Keratinocyte (primary cell): ENCODE results near the gene CUX1. TPM values are rescaled to one million over a fixed set of nuclear protein-coding genes. Genes with fewer than 3 reads are reported as not detected.

Source experiments
- DNase-seq: peaks from one replicate; pipeline ENCODE4 v3.0.0-alpha.2; 2011; ENCODE audit warnings: low read depth, missing footprints, low spot score
- FAIRE-seq: peaks from 2 replicates; lab custom pipeline; 2011; peaks lifted over from hg19 to GRCh38; lab: Jason Lieb, UNC
- H2AFZ ChIP-seq: 2 replicates; pipeline ENCODE4 v1.6.0; 2012; ENCODE audit warnings: low read length, control low read depth, inconsistent platforms; ENCODE audit not compliant: control insufficient read depth
- H3K27ac ChIP-seq: 2 replicates; pipeline ENCODE4 v1.5.1; 2011; ENCODE audit warnings: low read length; ENCODE audit not compliant: control insufficient read depth, insufficient read depth
- H3K27me3 ChIP-seq: 3 replicates; pipeline ENCODE4 v1.6.0; 2011; ENCODE audit warnings: low read length; ENCODE audit not compliant: control insufficient read depth, insufficient read depth; ENCODE audit errors: extremely low read depth
- H3K36me3 ChIP-seq, 2 experiments: 2 replicates in 1 of 2; 3 replicates in 1 of 2; pipeline ENCODE4 v1.5.1; 2011; ENCODE audit warnings: low read length in 2 of 2, mild to moderate bottlenecking in 1 of 2; ENCODE audit not compliant: control insufficient read depth in 2 of 2, insufficient read depth in 2 of 2; ENCODE audit errors: extremely low read depth in 1 of 2
- H3K4me1 ChIP-seq: 3 replicates; pipeline ENCODE4 v1.5.1; 2011; ENCODE audit warnings: low read length; ENCODE audit not compliant: control insufficient read depth, insufficient read depth; ENCODE audit errors: extremely low read depth
- H3K4me2 ChIP-seq: 3 replicates; pipeline ENCODE4 v1.6.0; 2011; ENCODE audit warnings: low read depth, low read length; ENCODE audit not compliant: control insufficient read depth, insufficient read depth; ENCODE audit errors: extremely low read depth
- H3K4me3 ChIP-seq, 3 experiments: fragments of 200-600 bp in 1 of 3; sonication (generic) in 1 of 3; 2 replicates in 2 of 3; 3 replicates in 1 of 3; pipeline ENCODE4 v1.5.1; 2011 to 2016; ENCODE audit warnings: low read length in 3 of 3, mild to moderate bottlenecking in 3 of 3, control low read depth in 2 of 3, inconsistent platforms in 1 of 3, low read depth in 1 of 3, mixed read lengths in 1 of 3, mixed run types in 1 of 3, moderate library complexity in 1 of 3; ENCODE audit not compliant: control insufficient read depth in 2 of 3, insufficient read depth in 2 of 3; ENCODE audit errors: extremely low read depth in 1 of 3
- H3K79me2 ChIP-seq: 2 replicates; pipeline ENCODE4 v1.6.0; 2012; ENCODE audit warnings: low read length; ENCODE audit not compliant: control insufficient read depth, insufficient read depth
- H3K9ac ChIP-seq: 3 replicates; pipeline ENCODE4 v1.6.0; 2011; ENCODE audit warnings: low read length; ENCODE audit not compliant: control insufficient read depth, insufficient read depth; ENCODE audit errors: extremely low read depth
- H3K9me1 ChIP-seq: 3 replicates; pipeline ENCODE4 v1.6.0; 2011; ENCODE audit warnings: low read length; ENCODE audit not compliant: control insufficient read depth, insufficient read depth; ENCODE audit errors: extremely low read depth
- H3K9me3 ChIP-seq: 2 replicates; pipeline ENCODE4 v1.5.1; 2012; ENCODE audit warnings: low read depth, low read length; ENCODE audit not compliant: control insufficient read depth
- H4K20me1 ChIP-seq: 3 replicates; pipeline ENCODE4 v1.6.0; 2011; ENCODE audit warnings: low read length; ENCODE audit not compliant: control insufficient read depth, insufficient read depth; ENCODE audit errors: extremely low read depth
- CTCF ChIP-seq, 3 experiments: IDR thresholded peaks in 1 of 3; conservative IDR thresholded peaks in 1 of 3; optimal IDR thresholded peaks in 1 of 3; 2 replicates in 2 of 3; 3 replicates in 1 of 3; pipeline versions ENCODE3 to v1.5.1; 2011; ENCODE audit warnings: low read length in 3 of 3, mild to moderate bottlenecking in 3 of 3, moderate library complexity in 2 of 3, control low read depth in 1 of 3, inconsistent platforms in 1 of 3; ENCODE audit not compliant: insufficient read depth in 2 of 3; ENCODE audit errors: extremely low read depth in 1 of 3
- EZH2 ChIP-seq: IDR thresholded peaks from one replicate; pipeline ENCODE4 v1.6.1; 2012; ENCODE audit warnings: inconsistent platforms, mild to moderate bottlenecking, low read length, moderate library complexity
- dilution Hi-C: fragments of 300-500 bp; cut with MboI; formaldehyde crosslinking; loops from one replicate; pipeline ENCODE4 v1.7.0; 2020; ENCODE audit warnings: low sequenced_read_pairs; ENCODE audit not compliant: extremely low pct_ligation_motif_present
- polyA plus RNA-seq, 5 experiments: library from polyadenylated mRNA; depleted of rRNA in 3 of 5; stranded (reverse) in 3 of 5; stranded (forward) in 1 of 5; unstranded in 1 of 5; fragments of >200 nt; gene quantifications; 1 replicate in 1 of 5; 2 replicates in 3 of 5; 3 replicates in 1 of 5; pipeline versions ENCODE4 v1.2.1 to v1.2.3, GENCODE V29; 2011 to 2012; ENCODE audit warnings: missing spikeins in 2 of 5, low read depth in 1 of 5, low replicate concordance in 1 of 5

The CUX1 gene
- polyA plus RNA-seq, 1 donor (not counting 4 experiments of a cell fraction or from before 2014, with no cell fraction given): 18.3 TPM

GRCh38 chr7:102277901-102278300 is 460.5 kb downstream of the CUX1 start:
- DNase-seq (no peak), FAIRE-seq (no peak)
- Histone ChIP-seq H3K4me3 (no peak overlapping the region), H3K27me3 (no peaks in the 10 kb centered on the region), H3K9me3 (no peaks in the 10 kb centered on the region), H3K4me1 (no peaks in the 10 kb centered on the region), H3K36me3 (no peaks in the 10 kb centered on the region), H3K79me2 (no peaks in the 10 kb centered on the region), H3K9ac (no peak overlapping the region), H3K4me2 (no peak overlapping the region), H3K27ac (no peak overlapping the region), H3K9me1 (no peaks in the 10 kb centered on the region), H4K20me1 (no peaks in the 10 kb centered on the region), H2AFZ (no peak overlapping the region)
- TF ChIP-seq EZH2 (no peak), CTCF (optimal IDR thresholded peaks at IDR 0.05 in 1 of 3, IDR thresholded peaks at IDR 0.05 in 1 of 3, conservative IDR thresholded peaks at IDR 0.05 in 1 of 3; ENCODE audit: extremely low read depth in 1 of 3, insufficient read depth in 2 of 3, low read length in 3 of 3) (no peak)
- dilution Hi-C loops: no loop called here

DNA sequence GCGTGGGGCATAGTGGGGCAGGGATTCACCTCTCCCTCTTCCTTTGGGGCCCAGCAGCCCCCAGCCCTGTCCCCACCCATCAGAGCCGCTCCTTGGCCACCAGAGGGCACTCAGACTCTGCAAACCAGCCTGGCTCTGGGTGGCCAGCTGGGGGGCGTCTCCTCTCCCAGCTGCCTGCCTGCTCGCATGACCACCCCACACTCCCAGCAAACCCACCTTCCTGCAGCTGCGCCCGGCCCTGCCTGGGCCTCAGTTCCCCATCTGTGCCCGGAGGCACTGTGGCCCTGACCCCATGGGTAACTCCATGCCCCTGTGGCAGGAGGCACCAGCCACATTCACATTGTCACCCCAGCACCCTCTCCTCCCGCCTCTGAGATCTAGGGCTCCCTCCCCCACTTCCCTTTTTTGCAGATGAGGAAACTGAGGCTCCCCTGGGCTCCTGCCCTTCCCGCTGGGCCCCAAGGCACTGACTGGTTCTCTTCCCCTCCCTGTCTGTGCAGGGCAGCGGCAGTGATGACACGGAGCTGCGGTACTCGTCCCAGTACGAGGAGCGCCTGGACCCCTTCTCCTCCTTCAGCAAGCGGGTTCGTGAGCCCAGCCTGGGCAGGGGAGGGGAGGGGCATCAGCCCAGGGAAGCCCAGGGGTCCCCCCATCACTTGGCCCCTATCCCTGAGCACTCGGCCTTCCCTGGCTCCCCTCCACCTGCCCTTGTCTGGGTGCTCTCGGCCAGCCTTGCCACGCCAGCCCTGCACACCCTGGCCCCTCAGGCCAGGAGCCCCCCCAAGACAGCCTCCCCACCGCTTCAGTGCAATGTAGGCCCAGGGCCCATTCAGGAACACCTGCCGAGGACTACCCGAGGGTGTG is 462.3 kb downstream of the CUX1 start:
- no peaks in the 10 kb centered on the region for H3K9me1 ChIP-seq
- no peak overlapping the region for H2AFZ ChIP-seq
- no peak overlapping the region for H3K27ac ChIP-seq
- H3K27me3 ChIP-seq: peaks cover 2% of the 10 kb centered on the region
- no peak for FAIRE-seq
- no peaks in the 10 kb centered on the region for H3K4me1 ChIP-seq
- H3K4me3 ChIP-seq: no peak overlapping the region
- dilution Hi-C loops: no loop called here
- no peak overlapping the region for H3K4me2 ChIP-seq
- H3K9ac ChIP-seq: no peak overlapping the region
- DNase-seq: no peak
- H4K20me1 ChIP-seq: no peaks in the 10 kb centered on the region
- no peaks in the 10 kb centered on the region for H3K36me3 ChIP-seq
- H3K9me3 ChIP-seq: no peaks in the 10 kb centered on the region
- no peaks in the 10 kb centered on the region for H3K79me2 ChIP-seq
- TF ChIP-seq EZH2 (no peak), CTCF (optimal IDR thresholded peaks at IDR 0.05 in 1 of 3, IDR thresholded peaks at IDR 0.05 in 1 of 3, conservative IDR thresholded peaks at IDR 0.05 in 1 of 3; ENCODE audit: extremely low read depth in 1 of 3, insufficient read depth in 2 of 3, low read length in 3 of 3) (peak; percentile 60 to 89 (median 78))
